ENCODE results near the gene RHBDD2.
"Not testable (repeated sequence)": the region's sequence is repeated elsewhere in the genome, so short reads cannot be mapped to it uniquely, and the experiment has no call there.

DNA sequence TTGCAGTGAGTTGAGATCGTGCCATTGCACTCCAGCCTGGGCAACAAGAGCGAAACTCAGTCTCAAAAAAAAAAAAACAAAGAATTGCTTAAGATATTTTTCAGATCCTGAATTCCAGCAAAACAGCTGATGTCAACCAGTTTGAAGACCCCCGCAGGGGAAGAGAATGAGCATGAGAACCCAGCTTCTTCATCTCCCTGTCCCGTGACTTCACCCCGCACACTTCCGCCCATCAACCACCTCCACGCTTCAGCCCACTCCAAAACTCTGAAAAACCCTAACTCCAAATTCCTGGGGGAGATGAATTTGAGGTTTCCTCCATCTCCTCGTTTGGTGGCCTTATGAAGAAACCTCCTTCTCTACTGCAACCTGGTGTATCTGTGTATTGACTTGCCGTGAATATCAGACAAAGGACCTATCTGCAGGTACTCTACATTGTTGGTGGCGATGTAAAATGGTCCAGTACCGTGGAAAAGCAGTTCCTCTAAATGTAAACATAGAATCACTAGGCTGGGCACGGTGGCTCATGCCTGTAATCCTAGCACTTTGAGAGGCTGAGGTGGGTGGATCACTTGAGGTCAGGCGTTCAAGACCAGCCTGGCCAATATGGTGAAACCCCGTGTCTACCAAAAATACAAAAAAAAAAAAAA, 40.4 kb upstream of the RHBDD2 start:
- TF ChIP-seq, protein P1, sequence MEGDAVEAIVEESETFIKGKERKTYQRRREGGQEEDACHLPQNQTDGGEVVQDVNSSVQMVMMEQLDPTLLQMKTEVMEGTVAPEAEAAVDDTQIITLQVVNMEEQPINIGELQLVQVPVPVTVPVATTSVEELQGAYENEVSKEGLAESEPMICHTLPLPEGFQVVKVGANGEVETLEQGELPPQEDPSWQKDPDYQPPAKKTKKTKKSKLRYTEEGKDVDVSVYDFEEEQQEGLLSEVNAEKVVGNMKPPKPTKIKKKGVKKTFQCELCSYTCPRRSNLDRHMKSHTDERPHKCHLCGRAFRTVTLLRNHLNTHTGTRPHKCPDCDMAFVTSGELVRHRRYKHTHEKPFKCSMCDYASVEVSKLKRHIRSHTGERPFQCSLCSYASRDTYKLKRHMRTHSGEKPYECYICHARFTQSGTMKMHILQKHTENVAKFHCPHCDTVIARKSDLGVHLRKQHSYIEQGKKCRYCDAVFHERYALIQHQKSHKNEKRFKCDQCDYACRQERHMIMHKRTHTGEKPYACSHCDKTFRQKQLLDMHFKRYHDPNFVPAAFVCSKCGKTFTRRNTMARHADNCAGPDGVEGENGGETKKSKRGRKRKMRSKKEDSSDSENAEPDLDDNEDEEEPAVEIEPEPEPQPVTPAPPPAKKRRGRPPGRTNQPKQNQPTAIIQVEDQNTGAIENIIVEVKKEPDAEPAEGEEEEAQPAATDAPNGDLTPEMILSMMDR (IDR thresholded peaks at IDR 0.05): not testable (repeated sequence)
- TF ChIP-seq EZH2phosphoT487, EZH2 (IDR thresholded peaks at IDR 0.05): not testable (repeated sequence)

Data from neural progenitor cell (in vitro differentiated cells).